ENCODE measurements around the gene PRCC. TPM values are rescaled to one million over a fixed set of nuclear protein-coding genes. Genes with fewer than 3 reads are reported as not detected.

Gene PRCC
- polyA plus RNA-seq, 3 donors: 26.7 to 37.1 (median 29.6) TPM

GRCh38 chr1:156836041-156836654 lies 68.8 kb downstream of the PRCC start:
- intact Hi-C loops (cut with micrococcal nuclease): no loop called here
- no peaks in the 10 kb centered on the region for H3K79me2 ChIP-seq (ENCODE audit: insufficient read depth, low read length)
- H3K9me3 ChIP-seq (replicated peaks in 1 of 2; ENCODE audit: control insufficient read depth in 1 of 2, insufficient read depth in 1 of 2, low read length in 2 of 2): no peaks in the 10 kb centered on the region
- no peaks in the 10 kb centered on the region for H4K20me1 ChIP-seq (ENCODE audit: insufficient read depth, low read length)
- peaks cover 17 to 58% (median 25%) of the 10 kb centered on the region in 3 donors for H3K27me3 Mint-ChIP-seq (ENCODE audit: low read depth in 3 of 3)
- no peak overlapping the region for H3K4me3 ChIP-seq (replicated peaks in 1 of 3; ENCODE audit: low read depth in 2 of 3, low read length in 3 of 3)
- H3K27ac Mint-ChIP-seq: no peak overlapping the region
- no peak overlapping the region for H3K4me2 ChIP-seq (replicated peaks; ENCODE audit: extremely low read depth, low read length, poor library complexity, severe bottlenecking)
- no peak overlapping the region for H3K4me3 Mint-ChIP-seq
- no peaks in the 10 kb centered on the region for H3K4me1 Mint-ChIP-seq
- H3K36me3 Mint-ChIP-seq: no peaks in the 10 kb centered on the region
- H3K27me3 ChIP-seq (ENCODE audit: control insufficient read depth in 2 of 2, insufficient read depth in 2 of 2, low read length in 2 of 2): peaks cover 2 to 27% of the 10 kb centered on the region in 2 donors
- no peaks in the 10 kb centered on the region for H3K36me3 ChIP-seq (replicated peaks in 1 of 2; ENCODE audit: control insufficient read depth in 1 of 2, insufficient read depth in 2 of 2, low read length in 2 of 2)
- 96% methylated on average over 3 of the region's 5 CpGs for WGBS (ENCODE audit: insufficient coverage)
- H3K27ac ChIP-seq (ENCODE audit: low read depth in 1 of 2, low read length in 2 of 2): no peak overlapping the region
- H2AFZ ChIP-seq (ENCODE audit: insufficient read depth, low read depth, low read length, poor library complexity, severe bottlenecking): no peak overlapping the region
- no peak for DNase-seq
- no peak for TF ChIP-seq CTCF (IDR thresholded peaks at IDR 0.05)
- no peaks in the 10 kb centered on the region for H3K4me1 ChIP-seq (ENCODE audit: control insufficient read depth in 1 of 2, insufficient read depth in 2 of 2, low read length in 2 of 2)
- H3K9ac ChIP-seq (ENCODE audit: insufficient read depth, low read length, poor library complexity, severe bottlenecking): no peak overlapping the region
- peaks cover 0 to 2% (median 0%) of the 10 kb centered on the region in 7 donors for H3K9me3 Mint-ChIP-seq

- H3K27me3 Mint-ChIP-seq (ENCODE audit: low read depth in 3 of 3): peaks cover 18 to 55% (median 23%) of the 10 kb centered on the region in 3 donors
- Histone ChIP-seq H3K79me2 (ENCODE audit: insufficient read depth, low read length) (no peaks in the 10 kb centered on the region), H3K9me3 (replicated peaks in 1 of 2; ENCODE audit: control insufficient read depth in 1 of 2, insufficient read depth in 1 of 2, low read length in 2 of 2) (no peaks in the 10 kb centered on the region), H3K4me2 (replicated peaks; ENCODE audit: extremely low read depth, low read length, poor library complexity, severe bottlenecking) (no peak overlapping the region), H3K27me3 (ENCODE audit: control insufficient read depth in 2 of 2, insufficient read depth in 2 of 2, low read length in 2 of 2) (peaks cover 2 to 27% of the 10 kb centered on the region in 2 donors), H3K9ac (ENCODE audit: insufficient read depth, low read length, poor library complexity, severe bottlenecking) (no peak overlapping the region), H3K27ac (ENCODE audit: low read depth in 1 of 2, low read length in 2 of 2) (no peak overlapping the region), H3K36me3 (replicated peaks in 1 of 2; ENCODE audit: control insufficient read depth in 1 of 2, insufficient read depth in 2 of 2, low read length in 2 of 2) (no peaks in the 10 kb centered on the region), H4K20me1 (ENCODE audit: insufficient read depth, low read length) (no peaks in the 10 kb centered on the region), H3K4me1 (ENCODE audit: control insufficient read depth in 1 of 2, insufficient read depth in 2 of 2, low read length in 2 of 2) (no peaks in the 10 kb centered on the region), H2AFZ (ENCODE audit: insufficient read depth, low read depth, low read length, poor library complexity, severe bottlenecking) (no peak overlapping the region), H3K4me3 (replicated peaks in 1 of 3; ENCODE audit: low read depth in 2 of 3, low read length in 3 of 3) (no peak overlapping the region)
- 96% methylated on average over 4 of the region's 4 CpGs for WGBS (ENCODE audit: insufficient coverage)
- intact Hi-C loops (cut with micrococcal nuclease): no loop called here
- TF ChIP-seq CTCF (IDR thresholded peaks at IDR 0.05): no peak
- no peak overlapping the region for H3K4me3 Mint-ChIP-seq
- no peaks in the 10 kb centered on the region for H3K36me3 Mint-ChIP-seq
- peaks cover 0 to 2% (median 0%) of the 10 kb centered on the region in 7 donors for H3K9me3 Mint-ChIP-seq
- H3K4me1 Mint-ChIP-seq: no peaks in the 10 kb centered on the region
- no peak for DNase-seq
- no peak overlapping the region for H3K27ac Mint-ChIP-seq
Measured at GRCh38 chr1:156836892-156837291, 69.6 kb downstream of the PRCC start.
